SK-N-SH (cell line): ENCODE measurements around the gene CD300LG. TPM values are rescaled to one million over a fixed set of nuclear protein-coding genes. Genes with fewer than 3 reads are reported as not detected.

Source experiments
- CTCF ChIA-PET: fragments of 300-600, 350-600 bp; formaldehyde crosslinking; extraction: SDS; loops from one replicate; lab custom pipeline; 2021; lab: Yijun Ruan, JAX
- POLR2A ChIA-PET: fragments of 350-600 bp; sonication (Branson Sonifier 250); formaldehyde crosslinking; extraction: SDS; loops from one replicate; lab custom pipeline; 2020; ENCODE audit warnings: antibody characterized with exemption, inconsistent platforms; lab: Yijun Ruan, JAX
- DNase-seq: peaks from one replicate; pipeline ENCODE4 v3.0.0; 2012
- H2AFZ ChIP-seq: fragments of 200-600 bp; sonication (generic); 2 replicates; pipeline ENCODE4 v1.8.1; 2016; ENCODE audit warnings: antibody characterized with exemption, mild to moderate bottlenecking, low read depth
- H3F3A ChIP-seq: fragments of 200-600 bp; sonication (generic); replicated peaks from 2 replicates; pipeline ENCODE3; 2016; ENCODE audit warnings: antibody characterized with exemption, mild to moderate bottlenecking; ENCODE audit not compliant: insufficient read depth
- H3K27ac ChIP-seq, 2 experiments: fragments of 200-500 bp in 1 of 2; fragments of 200-600 bp in 1 of 2; sonication (Bioruptor generic) in 1 of 2; sonication (generic), shearing (Covaris generic) in 1 of 2; 2 replicates each; pipeline versions ENCODE4 v1.5.1 to v1.6.1; 2014 to 2016; ENCODE audit warnings: low read depth in 2 of 2, inconsistent platforms in 1 of 2, low read length in 1 of 2, mild to moderate bottlenecking in 1 of 2, mixed read lengths in 1 of 2
- H3K27me3 ChIP-seq: fragments of 200-600 bp; sonication (generic), shearing (Covaris generic); 2 replicates; pipeline ENCODE4 v1.6.1; 2016; ENCODE audit warnings: mixed run types; ENCODE audit not compliant: insufficient read depth
- H3K36me3 ChIP-seq, 2 experiments: fragments of 200-500 bp in 1 of 2; fragments of 200-600 bp in 1 of 2; sonication (Bioruptor generic) in 1 of 2; sonication (generic) in 1 of 2; replicated peaks in 1 of 2; 2 replicates each; pipeline versions ENCODE3 to v1.5.1; 2014 to 2016; ENCODE audit warnings: low read length in 1 of 2, mild to moderate bottlenecking in 1 of 2; ENCODE audit not compliant: insufficient read depth in 2 of 2, control insufficient read depth in 1 of 2
- H3K4me1 ChIP-seq, 2 experiments: fragments of 200-500 bp in 1 of 2; fragments of 200-600 bp in 1 of 2; sonication (Bioruptor generic) in 1 of 2; sonication (generic), shearing (Covaris generic) in 1 of 2; 2 replicates each; pipeline versions ENCODE4 v1.5.1 to v1.6.1; 2014 to 2016; ENCODE audit warnings: low read depth in 1 of 2, low read length in 1 of 2, mixed run types in 1 of 2; ENCODE audit not compliant: insufficient read depth in 2 of 2, control insufficient read depth in 1 of 2
- H3K4me2 ChIP-seq: fragments of 200-600 bp; sonication (generic), shearing (Covaris generic); 2 replicates; pipeline ENCODE4 v1.6.1; 2017; ENCODE audit warnings: mixed run types
- H3K4me3 ChIP-seq, 2 experiments: fragments of 200-500 bp in 1 of 2; fragments of 200-600 bp in 1 of 2; sonication (Bioruptor generic) in 1 of 2; sonication (generic), shearing (Covaris generic) in 1 of 2; 2 replicates each; pipeline versions ENCODE4 v1.5.1 to v1.8.1; 2014 to 2016; ENCODE audit warnings: low read depth in 2 of 2, inconsistent platforms in 1 of 2, low read length in 1 of 2, mild to moderate bottlenecking in 1 of 2, mixed read lengths in 1 of 2, moderate library complexity in 1 of 2
- H3K79me2 ChIP-seq: fragments of 200-600 bp; sonication (generic); 2 replicates; pipeline ENCODE4 v1.8.1; 2017; ENCODE audit warnings: mild to moderate bottlenecking; ENCODE audit not compliant: insufficient read depth
- H3K9ac ChIP-seq: fragments of 200-600 bp; sonication (generic); 2 replicates; pipeline ENCODE4 v1.6.1; 2017; ENCODE audit warnings: mixed run types
- H3K9me2 ChIP-seq: fragments of 200-600 bp; sonication (generic); 2 replicates; pipeline ENCODE4 v1.6.1; 2017; ENCODE audit warnings: mixed run types
- H3K9me3 ChIP-seq: fragments of 200-600 bp; sonication (generic); 2 replicates; pipeline ENCODE4 v1.6.1; 2017; ENCODE audit warnings: mixed run types, mild to moderate bottlenecking, moderate library complexity
- H4K20me1 ChIP-seq: fragments of 200-600 bp; sonication (generic); 2 replicates; pipeline ENCODE4 v1.6.1; 2017; ENCODE audit warnings: mild to moderate bottlenecking, mixed run types; ENCODE audit not compliant: insufficient read depth
- CHD2 ChIP-seq: fragments of 150-350 bp; IDR thresholded peaks from 2 replicates; pipeline ENCODE4 v1.6.1; 2018; ENCODE audit warnings: low read length; ENCODE audit not compliant: partially characterized antibody
- FOSL2 ChIP-seq: IDR thresholded peaks from 2 replicates; pipeline ENCODE4 v1.4.0; 2012; ENCODE audit warnings: low read depth, mild to moderate bottlenecking, moderate library complexity, borderline replicate concordance
- FOXJ3 ChIP-seq: sonication (generic); formaldehyde crosslinking; IDR thresholded peaks from 2 replicates; pipeline ENCODE4 v1.5.1; 2020; ENCODE audit warnings: mild to moderate bottlenecking, missing genetic modification reagents
- JUND ChIP-seq: IDR thresholded peaks from 2 replicates; pipeline ENCODE4 v1.4.0; 2012
- MXI1 ChIP-seq: IDR thresholded peaks from 2 replicates; pipeline ENCODE4 v1.6.1; 2012; ENCODE audit warnings: mild to moderate bottlenecking, low read depth, low read length, improper control_type of control experiment
- NFIC ChIP-seq: IDR thresholded peaks from 2 replicates; pipeline ENCODE4 v1.4.0; 2012; ENCODE audit warnings: borderline replicate concordance
- NRF1 ChIP-seq: IDR thresholded peaks from 2 replicates; pipeline ENCODE4 v1.6.1; 2012; ENCODE audit warnings: low read depth, mild to moderate bottlenecking, low read length
- POLR2AphosphoS5 ChIP-seq: IDR thresholded peaks from 2 replicates; pipeline ENCODE4 v1.6.1; 2012; ENCODE audit warnings: low read depth, low read length
- RAD21 ChIP-seq: IDR thresholded peaks from 2 replicates; pipeline ENCODE4 v1.6.1; 2012; ENCODE audit warnings: mild to moderate bottlenecking, low read length
- RCOR1 ChIP-seq: fragments of 150-350 bp; IDR thresholded peaks from 2 replicates; pipeline ENCODE4 v1.6.1; 2017; ENCODE audit warnings: antibody characterized with exemption, low read length
- RXRA ChIP-seq: IDR thresholded peaks from 2 replicates; pipeline ENCODE4 v1.4.0; 2012; ENCODE audit warnings: low read depth, mild to moderate bottlenecking, borderline replicate concordance
- SIN3A ChIP-seq: IDR thresholded peaks from 2 replicates; pipeline ENCODE4 v1.6.1; 2012; ENCODE audit warnings: low read depth, mild to moderate bottlenecking, low read length, moderate library complexity, borderline replicate concordance
- SMC3 ChIP-seq: IDR thresholded peaks from 2 replicates; pipeline ENCODE4 v1.6.1; 2012; ENCODE audit warnings: low read depth, low read length, improper control_type of control experiment
- YY1 ChIP-seq: IDR thresholded peaks from 2 replicates; pipeline ENCODE4 v1.4.0; 2012; ENCODE audit warnings: low read depth, mild to moderate bottlenecking
- WGBS: methylation state at CpG from one replicate; pipeline ENCODE4 v1.1.6; 2017; ENCODE audit warnings: low lambda C conversion rate; 5-methylcytosine and 5-hydroxymethylcytosine counted together
- polyA plus RNA-seq, 3 experiments: library from polyadenylated mRNA; depleted of rRNA; stranded (reverse); fragments of >200 nt; gene quantifications; 2 replicates each; pipeline ENCODE4 v1.2.3, GENCODE V29; 2012
- TF ChIP-seq, protein P1 (sequence below): IDR thresholded peaks from 2 replicates; pipeline ENCODE4 v1.4.0; 2012; ENCODE audit warnings: low read depth
- TF ChIP-seq, protein P2 (sequence below): fragments of 150-350 bp; IDR thresholded peaks from 2 replicates; pipeline ENCODE4 v1.6.1; 2017; ENCODE audit warnings: antibody characterized with exemption, low read length, low read depth, borderline replicate concordance
- TF ChIP-seq, protein P3 (sequence below): IDR thresholded peaks from 2 replicates; pipeline ENCODE4 v1.4.0; 2012; ENCODE audit warnings: low read depth, borderline replicate concordance

The CD300LG gene
- polyA plus RNA-seq, 1 of the 3 experiments (the other 2 are of a cell fraction), result not detected

DNA sequence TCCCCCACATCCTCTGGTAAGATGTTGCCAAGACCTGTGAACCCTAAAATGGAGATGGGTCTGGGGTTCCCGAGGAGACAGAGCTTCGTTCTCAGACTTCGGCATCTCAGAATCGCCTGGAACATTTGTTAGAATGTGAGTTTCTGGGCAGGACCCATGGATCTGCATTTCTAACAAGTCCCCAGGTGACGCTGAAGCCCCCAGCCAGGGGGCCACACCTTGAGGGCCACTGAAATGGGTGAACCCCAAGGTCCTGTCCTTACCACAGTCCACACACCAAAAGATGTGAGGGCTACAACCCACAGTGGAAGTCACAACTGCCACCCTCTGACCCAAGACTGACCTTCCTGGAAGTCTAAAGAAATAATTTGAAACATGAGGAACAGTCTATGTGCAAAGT lies 28.0 kb upstream of the CD300LG start (continued):
- TF ChIP-seq POLR2AphosphoS5, result no peak
- TF ChIP-seq RCOR1, result no peak
- no peak for TF ChIP-seq YY1

DNA sequence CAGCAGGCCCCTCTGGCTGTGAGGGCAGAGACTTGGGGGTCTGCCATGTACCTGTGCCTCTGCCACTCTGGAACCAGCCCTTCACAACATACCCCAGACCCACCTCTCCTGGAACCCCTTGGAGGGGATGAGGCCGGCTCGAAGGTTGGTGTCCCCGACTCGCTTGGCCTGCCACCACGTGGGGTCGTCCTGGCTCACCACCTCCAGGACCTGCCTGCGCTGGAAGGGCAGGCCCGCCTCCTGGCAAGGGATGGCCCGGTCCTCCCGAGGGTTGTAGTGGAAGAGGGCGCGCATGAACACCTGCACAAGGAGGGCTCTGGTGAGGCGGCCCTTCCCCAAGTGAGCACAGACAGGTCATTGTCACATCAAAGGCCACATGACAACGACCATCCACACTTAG lies 26.2 kb upstream of the CD300LG start:
- Histone ChIP-seq H3K9me2 (no peaks in the 10 kb centered on the region), H2AFZ (no peak overlapping the region), H4K20me1 (no peaks in the 10 kb centered on the region), H3K4me1 (peaks cover 0 to 5% of the 10 kb centered on the region in 2 experiments; a peak in 1 of 4 replicates), H3K4me3 (no peak overlapping the region), H3K27me3 (no peaks in the 10 kb centered on the region), H3K4me2 (no peak overlapping the region), H3K9ac (no peak overlapping the region), H3F3A (no peaks in the 10 kb centered on the region), H3K79me2 (no peaks in the 10 kb centered on the region), H3K27ac (no peak overlapping the region), H3K9me3 (no peaks in the 10 kb centered on the region), H3K36me3 (peaks cover 3 to 18% of the 10 kb centered on the region in 2 experiments)
- CTCF ChIA-PET, result no interaction called here
- WGBS, result 100% methylated on average over 1 of the region's 14 CpGs
- TF ChIP-seq, protein P1, sequence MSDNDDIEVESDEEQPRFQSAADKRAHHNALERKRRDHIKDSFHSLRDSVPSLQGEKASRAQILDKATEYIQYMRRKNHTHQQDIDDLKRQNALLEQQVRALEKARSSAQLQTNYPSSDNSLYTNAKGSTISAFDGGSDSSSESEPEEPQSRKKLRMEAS, result no peak
- TF ChIP-seq CHD2 (no peak), JUND (no peak), FOSL2 (no peak)
- DNase-seq, result no peak
- POLR2A ChIA-PET, result no interaction called here

DNA sequence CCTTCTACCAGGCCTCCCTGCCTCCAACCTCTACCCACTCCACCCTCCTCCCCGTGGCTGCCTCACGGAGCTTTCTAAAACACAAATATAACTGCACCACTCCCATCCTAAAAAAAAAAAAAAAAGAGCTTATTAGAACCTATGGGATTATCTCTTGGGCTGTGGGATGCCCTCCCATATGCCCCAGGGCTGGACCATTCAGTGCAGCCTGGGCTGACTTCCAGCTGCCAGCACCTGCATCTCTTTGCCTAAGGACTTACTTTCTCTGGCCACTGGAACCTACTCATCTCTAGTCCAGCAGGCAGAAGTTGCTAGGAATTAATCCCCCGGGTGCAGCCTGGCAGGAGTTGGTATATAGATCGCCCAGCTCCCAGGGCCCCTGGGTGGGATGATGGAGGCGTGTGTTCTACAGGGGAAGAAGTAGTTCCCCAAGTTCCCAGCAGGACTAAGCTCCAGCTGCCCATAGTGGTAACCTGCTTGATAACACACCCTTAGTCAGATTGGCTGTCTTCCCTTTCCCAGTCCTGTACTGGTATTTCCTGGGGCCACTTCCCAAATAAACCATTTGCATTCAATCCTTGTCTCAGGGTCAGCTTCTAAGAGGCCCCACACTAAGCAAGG lies 24.3 kb upstream of the CD300LG start:
- 84% methylated on average over 5 of the region's 5 CpGs for WGBS
- Histone ChIP-seq H3K4me3 (no peak overlapping the region), H2AFZ (no peak overlapping the region), H3K4me2 (no peak overlapping the region), H3K79me2 (no peaks in the 10 kb centered on the region), H4K20me1 (no peaks in the 10 kb centered on the region), H3K27me3 (no peaks in the 10 kb centered on the region), H3F3A (no peaks in the 10 kb centered on the region), H3K27ac (no peak overlapping the region), H3K9ac (no peak overlapping the region), H3K4me1 (peaks cover 0 to 5% of the 10 kb centered on the region in 2 experiments; a peak in 1 of 4 replicates), H3K9me3 (no peaks in the 10 kb centered on the region), H3K36me3 (peaks cover 10 to 16% of the 10 kb centered on the region in 2 experiments), H3K9me2 (no peaks in the 10 kb centered on the region)
- TF ChIP-seq SIN3A (no peak), MXI1 (no peak), RAD21 (no peak), FOXJ3 (CRISPR knock-in tag) (no peak), CHD2 (no peak), NFIC (no peak), POLR2AphosphoS5 (no peak), RXRA (no peak), NRF1 (no peak), SMC3 (no peak)
- TF ChIP-seq, protein P2, sequence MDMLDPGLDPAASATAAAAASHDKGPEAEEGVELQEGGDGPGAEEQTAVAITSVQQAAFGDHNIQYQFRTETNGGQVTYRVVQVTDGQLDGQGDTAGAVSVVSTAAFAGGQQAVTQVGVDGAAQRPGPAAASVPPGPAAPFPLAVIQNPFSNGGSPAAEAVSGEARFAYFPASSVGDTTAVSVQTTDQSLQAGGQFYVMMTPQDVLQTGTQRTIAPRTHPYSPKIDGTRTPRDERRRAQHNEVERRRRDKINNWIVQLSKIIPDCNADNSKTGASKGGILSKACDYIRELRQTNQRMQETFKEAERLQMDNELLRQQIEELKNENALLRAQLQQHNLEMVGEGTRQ, result no peak
- TF ChIP-seq, protein P3, sequence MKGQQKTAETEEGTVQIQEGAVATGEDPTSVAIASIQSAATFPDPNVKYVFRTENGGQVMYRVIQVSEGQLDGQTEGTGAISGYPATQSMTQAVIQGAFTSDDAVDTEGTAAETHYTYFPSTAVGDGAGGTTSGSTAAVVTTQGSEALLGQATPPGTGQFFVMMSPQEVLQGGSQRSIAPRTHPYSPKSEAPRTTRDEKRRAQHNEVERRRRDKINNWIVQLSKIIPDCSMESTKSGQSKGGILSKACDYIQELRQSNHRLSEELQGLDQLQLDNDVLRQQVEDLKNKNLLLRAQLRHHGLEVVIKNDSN, result no peak
- DNase-seq, result peak; percentile 37
- CTCF ChIA-PET, result interaction anchor here (0.6 to 1.8 kb wide), 2 partner anchors 24 to 33 kb away, joined by 3 to 10 read pairs; partner anchors contain the start of gene CD300LG
- POLR2A ChIA-PET, result no interaction called here
